ENCODE measurements around the gene NOTO.

GRCh38 chr2:73210696-73211095 lies 8.3 kb downstream of the NOTO start:
- TF ChIP-seq CTCF (IDR thresholded peaks at IDR 0.05): no peak
- TF ChIP-seq POLR2A (IDR thresholded peaks at IDR 0.05): no peak

Measured in esophagus squamous epithelium (tissue), 4 donors.